Stromal cell of bone marrow (primary cell): ENCODE measurements around the gene CDON.
A peak's percentile ranks its signal among the peaks of the same experiment; 100 is the strongest.

Experiments used
- DNase-seq: peaks from one replicate; pipeline ENCODE4 v3.0.0-alpha.2; 2012; ENCODE audit warnings: low read depth

The CDON gene

DNA sequence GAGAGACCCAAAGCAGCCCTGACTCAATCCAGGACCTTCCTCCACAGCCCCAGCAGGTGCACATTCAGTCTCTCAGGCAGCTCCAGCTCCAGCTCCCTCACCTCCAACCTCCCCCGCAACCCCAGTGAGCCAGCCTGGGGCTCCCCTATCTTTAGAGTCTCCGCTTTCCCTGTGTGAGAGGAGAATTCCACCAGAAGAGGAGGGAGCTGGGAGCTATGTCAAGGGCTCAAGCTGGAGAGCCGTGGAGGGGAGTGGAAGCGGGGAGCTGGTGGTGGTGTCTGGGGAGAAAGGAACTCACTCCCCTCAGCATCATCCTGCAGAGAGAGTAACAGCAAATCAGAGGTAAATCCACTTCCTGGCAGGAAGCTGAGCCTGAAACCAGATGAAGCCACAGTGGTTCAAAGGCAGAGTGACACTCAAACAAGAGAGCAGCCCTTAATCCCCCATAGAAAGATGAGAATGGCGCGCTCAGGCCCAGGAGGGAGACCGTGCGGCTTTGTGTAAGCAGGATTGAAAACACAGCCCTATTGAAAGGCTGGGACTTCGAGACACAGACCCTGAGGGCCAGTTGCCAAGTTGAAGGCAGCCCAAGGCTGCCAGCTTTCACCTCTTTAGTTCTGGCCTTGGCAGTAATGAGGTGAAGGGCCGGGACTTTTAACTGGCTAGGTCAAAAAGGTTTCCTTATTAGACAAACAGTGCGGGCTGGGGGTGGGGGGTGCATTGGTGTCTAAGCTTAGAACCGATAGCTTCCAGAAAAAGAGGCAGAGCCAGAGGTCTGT lies 21.4 kb upstream of the CDON start:
- no peak for DNase-seq

- no peak for DNase-seq
These were observed 19.8 kb upstream of the CDON start for GRCh38 chr11:126082251-126083109.

DNA sequence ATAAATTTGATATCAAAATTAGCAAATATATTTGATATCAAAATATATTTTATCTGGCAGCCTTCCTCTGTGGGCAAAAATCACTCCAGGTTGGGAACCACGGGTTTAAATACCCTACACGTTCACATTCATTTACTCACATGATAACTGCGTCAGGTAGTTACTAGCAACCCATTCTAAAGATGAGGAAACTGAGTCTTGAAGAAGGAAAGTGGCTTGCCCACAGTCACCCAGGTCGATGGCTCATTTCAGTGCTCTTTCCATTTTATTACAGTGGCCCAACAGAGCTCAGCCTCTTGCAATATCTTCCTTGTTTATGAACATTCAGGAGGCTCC lies 19.2 kb upstream of the CDON start:
- no peak for DNase-seq

DNA sequence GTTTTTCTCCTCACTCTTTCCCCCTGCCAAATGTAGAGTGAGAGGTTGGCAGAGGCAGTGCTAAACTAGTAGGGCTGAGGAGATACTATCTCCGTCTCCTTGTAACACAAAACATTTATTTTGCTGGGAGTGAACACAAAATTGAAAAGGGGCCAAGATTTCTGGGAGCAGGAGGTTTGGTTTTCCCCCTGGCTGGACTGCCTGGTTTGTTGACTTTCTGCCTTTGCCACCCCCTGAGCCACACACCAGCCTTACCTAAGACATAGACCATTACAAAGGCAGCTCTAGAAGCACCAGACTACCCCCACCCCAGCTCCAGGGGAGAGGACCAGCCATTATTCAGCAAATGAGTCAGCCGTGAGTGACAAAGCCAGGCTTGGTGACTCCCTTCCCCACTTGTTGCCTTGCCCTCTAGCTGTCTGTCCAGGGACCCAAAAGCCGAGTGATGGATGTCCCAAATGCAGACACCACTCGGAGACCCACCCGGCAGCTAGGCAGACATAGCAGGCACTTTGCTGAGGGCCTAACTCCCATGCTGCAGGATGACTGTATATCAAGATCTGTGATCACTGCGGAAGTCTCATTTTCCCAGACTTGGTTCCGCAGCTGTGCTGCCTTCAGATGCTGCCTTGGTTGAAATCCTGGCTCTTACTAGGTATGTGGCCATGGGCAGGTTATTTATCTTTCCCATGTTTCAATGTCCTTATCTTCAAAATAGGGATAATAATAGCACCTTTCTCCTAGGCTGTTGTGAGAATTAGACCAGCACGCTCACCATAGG lies 17.7 kb upstream of the CDON start:
- no peak for DNase-seq

DNA sequence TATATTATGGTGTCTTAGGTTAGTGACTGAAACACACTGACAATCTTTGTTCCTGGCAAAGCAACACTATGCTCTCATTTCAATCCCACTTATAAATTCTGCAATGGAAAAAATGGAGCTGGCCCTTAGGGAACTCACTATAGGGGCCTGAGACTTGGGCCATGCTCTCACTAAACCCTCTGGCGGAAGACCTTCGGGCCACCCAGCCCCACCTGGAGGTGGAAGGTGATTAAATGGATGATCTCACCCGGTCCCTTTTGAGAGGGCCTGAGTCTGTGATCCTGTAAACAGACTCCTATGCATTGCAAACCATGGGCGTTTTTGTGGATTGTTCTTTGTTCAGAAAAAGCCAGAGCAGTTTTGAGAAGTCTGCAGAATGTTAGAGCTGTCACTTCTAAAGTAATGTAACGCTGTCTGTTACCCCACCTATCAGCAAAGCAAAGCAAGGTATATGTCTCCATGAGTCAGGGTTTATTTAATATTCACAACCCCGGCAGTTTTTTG lies 17.0 kb upstream of the CDON start:
- DNase-seq: no peak

- no peak for DNase-seq
These were observed 14.0 kb upstream of the CDON start for GRCh38 chr11:126076641-126077040.

- DNase-seq: no peak
These were observed 10.3 kb upstream of the CDON start for GRCh38 chr11:126072801-126073594.

DNA sequence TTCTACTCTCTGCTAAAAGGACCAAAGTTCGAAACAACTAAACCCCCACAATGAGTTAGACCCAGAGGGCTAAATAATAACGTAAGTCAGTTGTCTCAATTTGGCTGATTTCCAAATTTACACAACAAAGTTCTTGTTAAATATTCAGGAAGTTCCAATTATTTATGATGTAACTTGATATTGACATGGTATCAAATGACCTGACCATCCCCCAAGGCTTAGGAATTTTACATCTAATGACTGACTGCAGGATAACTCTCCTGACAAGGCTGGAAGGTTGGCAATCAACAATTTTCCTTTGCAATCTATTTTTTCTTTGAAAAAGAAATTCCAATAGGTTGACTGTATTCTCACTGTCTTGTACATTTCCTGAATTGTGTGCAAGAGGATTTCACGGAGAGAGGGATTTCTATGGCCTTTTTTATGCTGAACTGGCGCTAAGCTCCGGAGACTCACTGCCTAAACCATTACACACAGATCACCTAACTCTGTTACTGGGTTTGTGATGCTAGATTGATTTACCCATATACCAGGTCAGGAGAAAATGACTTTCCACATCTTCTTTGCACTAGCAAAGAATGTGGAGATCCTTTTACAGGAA lies 9.6 kb upstream of the CDON start:
- DNase-seq: no peak

GRCh38 chr11:126063507-126063852 lies 814 bp upstream of the CDON start:
- DNase-seq: no peak

- peak; percentile 31 for DNase-seq
These were observed 673 bp downstream of the CDON start for GRCh38 chr11:126061707-126062678.

GRCh38 chr11:126060757-126061171 lies 1.9 kb downstream of the CDON start:
- no peak for DNase-seq

DNA sequence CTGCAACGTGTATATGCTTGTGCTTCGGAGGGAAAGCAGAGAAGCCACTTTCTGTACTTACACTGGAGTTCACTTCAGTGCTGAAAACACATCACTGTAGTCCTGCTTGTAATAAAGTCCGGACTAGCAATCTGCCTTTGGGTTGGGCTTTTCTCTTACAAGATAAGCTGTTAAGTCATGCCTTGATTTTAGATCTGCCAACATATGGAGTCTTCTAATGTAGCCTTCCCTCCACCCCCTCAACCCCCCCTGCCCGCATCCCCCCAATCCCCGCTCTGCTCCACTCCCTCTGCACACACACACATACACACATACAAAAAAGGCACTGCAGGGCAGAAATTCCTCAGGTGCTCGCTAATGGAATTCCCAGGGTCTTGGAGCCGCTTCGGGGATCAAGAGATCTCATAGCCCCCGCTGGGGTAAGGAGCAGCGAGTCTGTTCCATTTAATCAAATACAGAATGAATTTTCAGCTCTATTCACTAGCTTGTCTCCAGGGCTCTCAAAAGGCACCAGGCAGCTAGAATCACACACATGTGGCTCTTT lies 3.4 kb downstream of the CDON start:
- DNase-seq: no peak

GRCh38 chr11:126058105-126058874 lies 4.4 kb downstream of the CDON start:
- no peak for DNase-seq

- DNase-seq: no peak
These were observed 7.8 kb downstream of the CDON start for GRCh38 chr11:126054882-126055281.

DNA sequence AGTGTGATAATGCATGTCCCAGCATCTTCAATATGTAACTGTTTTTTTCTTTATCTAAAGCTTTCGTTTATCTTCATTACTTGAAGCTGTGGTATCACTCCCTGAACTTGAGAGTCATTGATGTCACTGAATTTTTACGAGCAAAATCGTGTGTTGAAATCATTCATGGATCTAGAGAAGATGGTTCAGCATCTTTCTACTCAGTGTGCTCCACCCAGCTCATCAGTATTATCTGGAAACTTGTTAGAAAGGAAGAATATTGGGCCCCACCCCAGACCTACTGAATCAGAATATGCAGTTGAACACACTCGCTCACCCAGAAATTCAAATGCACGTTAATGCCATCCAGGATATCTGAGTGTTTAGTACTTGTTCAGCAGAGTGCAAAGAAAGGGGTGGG lies 8.3 kb downstream of the CDON start:
- DNase-seq: no peak

DNA sequence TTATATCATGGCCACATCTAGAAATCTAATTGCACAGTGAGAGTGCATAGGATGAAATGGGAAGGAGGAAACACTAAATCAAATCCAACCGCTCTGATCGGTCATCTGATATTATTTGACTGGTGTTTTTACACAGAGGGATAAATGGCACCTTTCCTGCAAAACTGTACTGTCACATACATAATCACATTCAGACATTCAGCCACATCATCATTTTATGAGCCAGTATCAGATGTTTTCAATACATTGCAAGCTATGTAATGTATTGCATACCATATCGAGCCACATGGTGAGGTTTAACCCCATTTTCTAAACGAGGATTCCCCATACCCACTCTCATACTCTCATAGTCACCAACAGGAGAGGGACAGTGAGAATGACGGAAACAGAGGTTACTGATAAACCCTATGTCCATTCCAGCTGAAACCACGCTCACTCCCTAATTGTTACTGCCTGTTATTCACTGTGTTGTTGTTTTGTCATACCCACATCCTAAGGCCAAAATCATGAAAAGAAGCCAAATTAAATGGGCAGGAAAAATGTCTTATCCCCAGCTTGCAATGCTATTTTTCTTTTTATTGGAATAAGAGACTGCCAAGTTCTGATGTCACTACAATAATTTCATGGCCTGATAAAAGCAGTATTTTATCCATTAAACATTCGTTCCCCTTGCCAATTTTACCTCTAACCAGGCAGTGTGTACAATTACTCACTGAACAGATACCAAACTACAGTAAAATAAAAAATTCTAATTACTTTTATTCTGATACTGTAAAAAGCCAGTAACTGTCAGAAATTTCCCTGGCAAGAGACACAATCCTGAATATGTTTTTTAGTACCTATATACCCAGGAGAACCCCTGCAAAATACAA lies 9.0 kb downstream of the CDON start:
- DNase-seq: no peak

DNA sequence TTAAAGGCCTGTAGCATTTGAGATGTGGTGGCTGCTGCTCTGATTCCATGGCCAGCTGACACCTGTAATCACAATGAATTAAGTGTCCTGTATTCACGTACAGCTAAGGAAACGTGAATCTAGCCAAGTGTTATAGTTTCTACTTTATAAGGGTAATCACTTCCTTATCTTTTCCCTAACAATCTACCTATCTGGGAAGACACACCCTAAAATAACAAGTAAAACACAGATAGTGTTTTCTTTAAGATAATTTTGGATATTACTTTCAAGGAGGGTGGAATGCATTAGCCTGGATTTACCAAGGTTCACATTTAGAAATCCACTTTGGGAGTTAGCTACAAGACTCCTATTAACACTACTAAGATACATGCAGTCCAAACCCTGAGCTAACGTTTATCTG lies 11.5 kb downstream of the CDON start:
- no peak for DNase-seq

- no peak for DNase-seq
These were observed 13.5 kb downstream of the CDON start for GRCh38 chr11:126049159-126049558.
